ENCODE results near the gene ARHGAP18. TPM values are rescaled to one million over a fixed set of nuclear protein-coding genes. Genes with fewer than 3 reads are reported as not detected.

The ARHGAP18 gene
- total RNA-seq, 1 donor from 2014 or later = 24.4 TPM

GRCh38 chr6:129543981-129544380, 166.0 kb downstream of the ARHGAP18 start:
- DNase-seq (ENCODE audit: low spot score) = no peak

GRCh38 chr6:129542705-129543104, 167.3 kb downstream of the ARHGAP18 start:
- DNase-seq (ENCODE audit: low spot score) = no peak

GRCh38 chr6:129539032-129539431, 170.9 kb downstream of the ARHGAP18 start:
- DNase-seq (ENCODE audit: low spot score) = no peak

- no peak for DNase-seq (ENCODE audit: low spot score)
These were observed 173.7 kb downstream of the ARHGAP18 start for GRCh38 chr6:129536271-129536670.

- DNase-seq (ENCODE audit: low spot score) = no peak
These were observed 175.1 kb downstream of the ARHGAP18 start for GRCh38 chr6:129534926-129535325.

Other genes with a start within 250 kb of the ARHGAP18 start
- gene TMEM244, start 151.1 kb upstream of the ARHGAP18 start, total RNA-seq = not detected

Data from mesenteric fat pad (tissue), 1 donor.